Measurements from ENCODE around the gene RNF220.

The RNF220 gene

GRCh38 chr1:44367944-44368343, 37.1 kb upstream of the RNF220 start:
- H3K4me3 ChIP-seq (ENCODE audit: low read depth, low read length, poor library complexity, severe bottlenecking) = no peak overlapping the region
- H3K36me3 ChIP-seq (ENCODE audit: insufficient read depth, low read length) = no peaks in the 10 kb centered on the region
- no peaks in the 10 kb centered on the region for H3K9me2 ChIP-seq (ENCODE audit: low read depth, low read length)
- no peak overlapping the region for H3K27ac ChIP-seq (ENCODE audit: low read depth, low read length, poor library complexity, severe bottlenecking)
- H3F3A ChIP-seq (ENCODE audit: insufficient read depth, low read length) = no peaks in the 10 kb centered on the region
- H3K79me2 ChIP-seq (ENCODE audit: insufficient read depth, low read length) = no peaks in the 10 kb centered on the region
- no peaks in the 10 kb centered on the region for H3K27me3 ChIP-seq (ENCODE audit: insufficient read depth, low read length)
- no peak overlapping the region for H2AFZ ChIP-seq (ENCODE audit: low read length)
- no peaks in the 10 kb centered on the region for H3K9me3 ChIP-seq (ENCODE audit: low read length)
- no peaks in the 10 kb centered on the region for H4K20me1 ChIP-seq (ENCODE audit: insufficient read depth, low read length)
- H3K4me2 ChIP-seq (ENCODE audit: low read length) = no peak overlapping the region
- TF ChIP-seq EZH2 (IDR thresholded peaks at IDR 0.05; ENCODE audit: borderline replicate concordance, low read length) = no peak
- TF ChIP-seq, protein P1, sequence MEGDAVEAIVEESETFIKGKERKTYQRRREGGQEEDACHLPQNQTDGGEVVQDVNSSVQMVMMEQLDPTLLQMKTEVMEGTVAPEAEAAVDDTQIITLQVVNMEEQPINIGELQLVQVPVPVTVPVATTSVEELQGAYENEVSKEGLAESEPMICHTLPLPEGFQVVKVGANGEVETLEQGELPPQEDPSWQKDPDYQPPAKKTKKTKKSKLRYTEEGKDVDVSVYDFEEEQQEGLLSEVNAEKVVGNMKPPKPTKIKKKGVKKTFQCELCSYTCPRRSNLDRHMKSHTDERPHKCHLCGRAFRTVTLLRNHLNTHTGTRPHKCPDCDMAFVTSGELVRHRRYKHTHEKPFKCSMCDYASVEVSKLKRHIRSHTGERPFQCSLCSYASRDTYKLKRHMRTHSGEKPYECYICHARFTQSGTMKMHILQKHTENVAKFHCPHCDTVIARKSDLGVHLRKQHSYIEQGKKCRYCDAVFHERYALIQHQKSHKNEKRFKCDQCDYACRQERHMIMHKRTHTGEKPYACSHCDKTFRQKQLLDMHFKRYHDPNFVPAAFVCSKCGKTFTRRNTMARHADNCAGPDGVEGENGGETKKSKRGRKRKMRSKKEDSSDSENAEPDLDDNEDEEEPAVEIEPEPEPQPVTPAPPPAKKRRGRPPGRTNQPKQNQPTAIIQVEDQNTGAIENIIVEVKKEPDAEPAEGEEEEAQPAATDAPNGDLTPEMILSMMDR (IDR thresholded peaks at IDR 0.05; ENCODE audit: low read length) = no peak
- no peaks in the 10 kb centered on the region for H3K4me1 ChIP-seq (ENCODE audit: insufficient read depth, low read length, severe bottlenecking)
- no peak overlapping the region for H3K9ac ChIP-seq (ENCODE audit: low read length)

- Histone ChIP-seq H2AFZ (ENCODE audit: low read length) (no peak overlapping the region), H3K9ac (ENCODE audit: low read length) (no peak overlapping the region), H4K20me1 (ENCODE audit: insufficient read depth, low read length) (no peaks in the 10 kb centered on the region), H3K4me3 (ENCODE audit: low read depth, low read length, poor library complexity, severe bottlenecking) (no peak overlapping the region), H3K9me2 (ENCODE audit: low read depth, low read length) (no peaks in the 10 kb centered on the region), H3K9me3 (ENCODE audit: low read length) (no peaks in the 10 kb centered on the region), H3K79me2 (ENCODE audit: insufficient read depth, low read length) (no peaks in the 10 kb centered on the region), H3F3A (ENCODE audit: insufficient read depth, low read length) (no peaks in the 10 kb centered on the region), H3K4me1 (ENCODE audit: insufficient read depth, low read length, severe bottlenecking) (no peaks in the 10 kb centered on the region), H3K36me3 (ENCODE audit: insufficient read depth, low read length) (no peaks in the 10 kb centered on the region), H3K27ac (ENCODE audit: low read depth, low read length, poor library complexity, severe bottlenecking) (no peak overlapping the region), H3K4me2 (ENCODE audit: low read length) (no peak overlapping the region), H3K27me3 (ENCODE audit: insufficient read depth, low read length) (no peaks in the 10 kb centered on the region)
- TF ChIP-seq EZH2 (IDR thresholded peaks at IDR 0.05; ENCODE audit: borderline replicate concordance, low read length) = no peak
- TF ChIP-seq, protein P1 (IDR thresholded peaks at IDR 0.05; ENCODE audit: low read length) = no peak
Measured at GRCh38 chr1:44368471-44369151, 36.4 kb upstream of the RNF220 start.

DNA sequence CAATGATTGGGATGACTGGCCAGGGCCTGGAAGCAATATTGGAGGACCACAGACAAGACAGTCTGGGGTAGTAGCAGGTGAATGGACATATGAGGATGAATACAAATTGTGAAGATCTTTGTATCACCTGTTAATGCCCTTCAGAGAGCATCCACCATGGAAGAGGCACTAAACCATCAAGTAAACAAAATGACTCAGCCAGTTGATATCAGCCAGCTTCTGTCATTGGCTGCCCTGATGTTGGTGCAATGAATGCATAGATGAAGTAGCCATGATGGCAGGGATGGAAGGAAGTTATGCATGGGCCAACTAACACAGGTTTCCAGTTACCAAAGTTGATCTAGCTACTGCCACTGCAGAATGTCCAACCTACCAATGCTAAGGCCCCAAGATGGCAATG, 33.8 kb upstream of the RNF220 start:
- Histone ChIP-seq H2AFZ (ENCODE audit: low read length) (no peak overlapping the region), H3K4me1 (ENCODE audit: insufficient read depth, low read length, severe bottlenecking) (no peaks in the 10 kb centered on the region), H3F3A (ENCODE audit: insufficient read depth, low read length) (no peaks in the 10 kb centered on the region), H3K27me3 (ENCODE audit: insufficient read depth, low read length) (no peaks in the 10 kb centered on the region), H3K79me2 (ENCODE audit: insufficient read depth, low read length) (no peaks in the 10 kb centered on the region), H3K9me2 (ENCODE audit: low read depth, low read length) (no peaks in the 10 kb centered on the region), H3K9ac (ENCODE audit: low read length) (no peak overlapping the region), H3K4me2 (ENCODE audit: low read length) (no peak overlapping the region), H3K9me3 (ENCODE audit: low read length) (no peaks in the 10 kb centered on the region), H3K36me3 (ENCODE audit: insufficient read depth, low read length) (no peaks in the 10 kb centered on the region), H4K20me1 (ENCODE audit: insufficient read depth, low read length) (no peaks in the 10 kb centered on the region), H3K27ac (ENCODE audit: low read depth, low read length, poor library complexity, severe bottlenecking) (no peak overlapping the region), H3K4me3 (ENCODE audit: low read depth, low read length, poor library complexity, severe bottlenecking) (no peak overlapping the region)
- TF ChIP-seq EZH2 (IDR thresholded peaks at IDR 0.05; ENCODE audit: borderline replicate concordance, low read length) = no peak
- TF ChIP-seq, protein P1 (IDR thresholded peaks at IDR 0.05; ENCODE audit: low read length) = no peak
